IMR-90 (cell line): ENCODE data around the gene SHC1. TPM values are rescaled to one million over a fixed set of nuclear protein-coding genes. Genes with fewer than 3 reads are reported as not detected.
"Not testable (repeated sequence)": the region's sequence is repeated elsewhere in the genome, so short reads cannot be mapped to it uniquely, and the experiment has no call there.

Experiments used
- ATAC-seq: fragments of 200-7000 bp; cut with Tn5 transposase; 2 replicates; pipeline ENCODE4 v1.9.1; 2020; ENCODE audit warnings: low read depth, mild to moderate bottlenecking, moderate library complexity
- BruUV-seq: library from RNA; stranded (reverse); fragments of 400-500 nt; replicated peaks from 2 replicates; lab custom pipeline; 2021; lab: Mats Ljungman, UMichigan
- CTCF ChIA-PET: fragments of 300-600 bp; formaldehyde crosslinking; extraction: SDS; loops from one replicate; lab custom pipeline; 2021; ENCODE audit warnings: antibody characterized with exemption; lab: Yijun Ruan, JAX
- POLR2A ChIA-PET: fragments of 300-600 bp; sonication (Branson Sonifier 250); formaldehyde crosslinking; loops from one replicate; lab custom pipeline; 2022; ENCODE audit warnings: antibody characterized with exemption; ENCODE audit not compliant: unreplicated experiment; lab: Charles Lee
- DNase-seq: peaks from one replicate; pipeline ENCODE4 v3.0.0; 2013
- H2AFZ ChIP-seq: replicated peaks from 2 replicates; pipeline ENCODE3; 2013; ENCODE audit warnings: low read length, mild to moderate bottlenecking; ENCODE audit not compliant: poor library complexity
- H2AK5ac ChIP-seq: 2 replicates; pipeline ENCODE4 v1.6.1; 2013; ENCODE audit warnings: low read depth, low read length, inconsistent platforms
- H2AK9ac ChIP-seq: replicated peaks from 2 replicates; pipeline ENCODE3; 2013; ENCODE audit warnings: mild to moderate bottlenecking, low read depth, low read length, moderate library complexity; ENCODE audit not compliant: poor library complexity
- H2BK120ac ChIP-seq: 2 replicates; pipeline ENCODE4 v1.6.1; 2013; ENCODE audit warnings: low read depth, low read length, inconsistent platforms
- H2BK15ac ChIP-seq: 3 replicates; pipeline ENCODE4 v1.6.1; 2013; ENCODE audit warnings: low read depth, low read length, inconsistent platforms
- H2BK20ac ChIP-seq: 2 replicates; pipeline ENCODE4 v1.6.1; 2013; ENCODE audit warnings: low read depth, mild to moderate bottlenecking, inconsistent platforms, low read length, moderate library complexity
- H2BK5ac ChIP-seq: 2 replicates; pipeline ENCODE4 v1.6.1; 2013; ENCODE audit warnings: mild to moderate bottlenecking, low read depth, low read length, inconsistent platforms; ENCODE audit not compliant: poor library complexity, severe bottlenecking
- H3K14ac ChIP-seq: replicated peaks from 2 replicates; pipeline ENCODE4 v1.6.1; 2013; ENCODE audit warnings: low read depth, low read length, inconsistent platforms
- H3K18ac ChIP-seq: 2 replicates; pipeline ENCODE4 v1.6.1; 2013; ENCODE audit warnings: low read depth, low read length, control low read depth
- H3K23ac ChIP-seq: 2 replicates; pipeline ENCODE4 v1.6.1; 2013; ENCODE audit warnings: low read depth, low read length, inconsistent platforms
- H3K27ac ChIP-seq: 2 replicates; pipeline ENCODE4 v1.5.1; 2013; ENCODE audit warnings: mild to moderate bottlenecking, control low read depth, low read length; ENCODE audit not compliant: insufficient read depth
- H3K27me3 ChIP-seq: 2 replicates; pipeline ENCODE4 v1.6.1; 2013; ENCODE audit warnings: low read length; ENCODE audit not compliant: control insufficient read depth, insufficient read depth
- H3K36me3 ChIP-seq: 2 replicates; pipeline ENCODE4 v1.6.1; 2013; ENCODE audit warnings: low read length, mixed read lengths; ENCODE audit not compliant: control insufficient read depth, insufficient read depth
- H3K4ac ChIP-seq: 2 replicates; pipeline ENCODE4 v1.6.1; 2013; ENCODE audit warnings: low read depth, low read length, inconsistent platforms
- H3K4me1 ChIP-seq: 2 replicates; pipeline ENCODE4 v1.6.1; 2013; ENCODE audit warnings: low read length, mixed read lengths; ENCODE audit not compliant: control insufficient read depth, insufficient read depth
- H3K4me2 ChIP-seq: 2 replicates; pipeline ENCODE4 v1.6.1; 2013; ENCODE audit warnings: low read depth, mild to moderate bottlenecking, control low read depth, low read length, moderate library complexity
- H3K4me3 ChIP-seq: 2 replicates; pipeline ENCODE4 v1.5.1; 2013; ENCODE audit warnings: low read depth, mild to moderate bottlenecking, control low read depth, low read length, moderate library complexity; ENCODE audit not compliant: insufficient read depth
- H3K56ac ChIP-seq: 2 replicates; pipeline ENCODE4 v1.6.1; 2013; ENCODE audit warnings: low read length, inconsistent platforms; ENCODE audit not compliant: insufficient read depth; ENCODE audit errors: extremely low read depth
- H3K79me1 ChIP-seq, 2 experiments: 2 replicates each; pipeline ENCODE4 v1.6.1; 2013; ENCODE audit warnings: low read length in 2 of 2, inconsistent platforms in 1 of 2, low read depth in 1 of 2
- H3K9ac ChIP-seq: 2 replicates; pipeline ENCODE4 v1.6.1; 2013; ENCODE audit warnings: low read depth, low read length, control low read depth
- H3K9me1 ChIP-seq: 2 replicates; pipeline ENCODE4 v1.6.1; 2013; ENCODE audit warnings: low read length, inconsistent platforms; ENCODE audit not compliant: insufficient read depth
- H3K9me3 ChIP-seq: 2 replicates; pipeline ENCODE4 v1.6.1; 2013; ENCODE audit warnings: low read length; ENCODE audit not compliant: control insufficient read depth, insufficient read depth
- H4K20me1 ChIP-seq: 2 replicates; pipeline ENCODE4 v1.6.1; 2013; ENCODE audit warnings: low read length, inconsistent platforms; ENCODE audit not compliant: insufficient read depth
- H4K5ac ChIP-seq: 2 replicates; pipeline ENCODE4 v1.6.1; 2013; ENCODE audit warnings: mild to moderate bottlenecking, low read depth, low read length, control low read depth
- H4K8ac ChIP-seq, 2 experiments: 2 replicates each; pipeline ENCODE4 v1.6.1; 2013; ENCODE audit warnings: low read depth in 2 of 2, low read length in 2 of 2, control low read depth in 1 of 2, inconsistent platforms in 1 of 2
- H4K91ac ChIP-seq: 2 replicates; pipeline ENCODE4 v1.6.1; 2013; ENCODE audit warnings: low read depth, low read length, inconsistent platforms; ENCODE audit not compliant: insufficient read depth
- CEBPB ChIP-seq: IDR thresholded peaks from 2 replicates; pipeline ENCODE4 v1.6.1; 2012; ENCODE audit warnings: low read depth, low read length, improper control_type of control experiment
- POLR2A ChIP-seq: IDR thresholded peaks from 2 replicates; pipeline ENCODE4 v1.6.1; 2012; ENCODE audit warnings: mild to moderate bottlenecking, low read depth, low read length
- WGBS, 2 experiments: methylation state at CpG; one replicate each; pipeline versions ENCODE4 v1.1.5 to v1.1.7; 2013; ENCODE audit warnings: missing lambda C conversion rate in 2 of 2; ENCODE audit not compliant: insufficient read length in 1 of 2; ENCODE audit errors: extremely low coverage in 2 of 2; 5-methylcytosine and 5-hydroxymethylcytosine counted together
- dilution Hi-C: fragments of 300-500 bp; cut with HindIII; formaldehyde crosslinking; loops from one replicate; pipeline ENCODE4 v1.14.3; 2018; ENCODE audit warnings: low sequenced_read_pairs; ENCODE audit not compliant: unreplicated experiment
- in situ Hi-C: fragments of 300-500 bp; cut with MboI; formaldehyde crosslinking; loops from 3 replicates; pipeline ENCODE4 v1.14.3; 2019; ENCODE audit warnings: low sequenced_read_pairs, inconsistent platforms, mixed read lengths
- intact Hi-C: fragments of 100-400 bp; cut with micrococcal nuclease; formaldehyde crosslinking; loops from 2 replicates; pipeline ENCODE4 v1.10.0; 2022
- polyA plus RNA-seq, 3 experiments: library from polyadenylated mRNA; depleted of rRNA; stranded (reverse); fragments of >200 nt; gene quantifications; 2 replicates each; pipeline ENCODE4 v1.2.3, GENCODE V29; 2012; ENCODE audit warnings: low replicate concordance in 1 of 3
- total RNA-seq: library from RNA; depleted of rRNA; stranded (reverse); fragments of >200 nt; gene quantifications from 2 replicates; pipeline ENCODE4 v1.2.3, GENCODE V29; 2012

The SHC1 gene
- total and polyA plus RNA-seq, 2 of the 4 experiments (the other 2 are of a cell fraction): 352 to 355 TPM

GRCh38 chr1:154987326-154987725 is 16.8 kb upstream of the SHC1 start:
- H2BK20ac ChIP-seq: no peak overlapping the region
- DNase-seq (no peak), ATAC-seq (no peak)
- no peak overlapping the region for H2BK120ac ChIP-seq
- H3K79me1 ChIP-seq: peaks cover 27 to 66% of the 10 kb centered on the region in 2 experiments
- 0 out of 2 replicates have a peak, but pooled peaks cover 3% of the 10 kb centered on the region for H3K9me1 ChIP-seq
- no peak overlapping the region for H3K4ac ChIP-seq
- dilution Hi-C loops: no loop called here
- TF ChIP-seq POLR2A (no peak), CEBPB (peak; percentile 75)
- BruUV-seq: no TSS peak
- no peak overlapping the region for H3K18ac ChIP-seq
- H3K27me3 ChIP-seq: no peaks in the 10 kb centered on the region
- H3K9me3 ChIP-seq: no peaks in the 10 kb centered on the region
- H2BK5ac ChIP-seq: no peak overlapping the region
- no peak overlapping the region for H3K27ac ChIP-seq
- no peak overlapping the region for H4K5ac ChIP-seq
- H3K4me1 ChIP-seq: peaks cover 3% of the 10 kb centered on the region
- 70% methylated on average over 2 of the region's 6 CpGs; no CpG with 5 or more reads in 1 of the 2 experiments for WGBS, 2 experiments
- no peak overlapping the region for H2AK9ac ChIP-seq
- no peak overlapping the region for H4K91ac ChIP-seq
- no peak overlapping the region for H3K14ac ChIP-seq
- no peak overlapping the region for H3K9ac ChIP-seq
- peaks cover 28% of the 10 kb centered on the region for H3K36me3 ChIP-seq
- POLR2A ChIA-PET: no interaction called here
- H4K8ac ChIP-seq: no peak overlapping the region
- no peak overlapping the region for H3K4me2 ChIP-seq
- no peak overlapping the region for H3K23ac ChIP-seq
- H3K56ac ChIP-seq: no peak overlapping the region
- no peak overlapping the region for H3K4me3 ChIP-seq
- H2AK5ac ChIP-seq: no peak overlapping the region; the same call in 1 of the 2 replicates
- no peak overlapping the region for H2BK15ac ChIP-seq
- H2AFZ ChIP-seq: no peak overlapping the region
- CTCF ChIA-PET: interaction anchor here (0.8 kb wide), 1 partner anchor 98 kb away, joined by 3 read pairs; no protein-coding TSS in a partner anchor
- peaks cover 12% of the 10 kb centered on the region; the same call in 1 of the 2 replicates for H4K20me1 ChIP-seq
- intact Hi-C loops: no loop called here
- in situ Hi-C loops: no loop called here

DNA sequence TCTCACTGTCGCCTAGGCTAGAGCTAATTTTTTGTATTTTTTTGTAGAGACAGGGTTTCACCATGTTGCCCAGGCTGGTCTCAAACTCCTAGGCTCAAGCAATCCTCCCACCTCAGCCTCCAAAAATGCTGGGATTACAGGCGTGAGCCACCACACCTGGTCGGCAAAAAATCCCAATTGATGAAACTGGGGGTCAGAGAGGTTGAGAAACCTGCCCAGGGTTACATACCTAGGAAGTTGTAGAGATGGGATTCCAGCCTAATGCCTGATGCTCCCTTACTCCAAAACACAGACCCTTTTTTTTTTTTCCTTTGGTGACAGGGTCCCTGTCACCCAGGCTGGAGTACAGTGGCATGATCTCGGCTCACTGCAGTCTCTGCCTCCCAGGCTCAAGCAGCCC is 16.2 kb upstream of the SHC1 start:
- H2BK5ac ChIP-seq, H4K5ac ChIP-seq, H3K4me1 ChIP-seq, DNase-seq, H4K8ac ChIP-seq, ATAC-seq, H3K14ac ChIP-seq, H2BK15ac ChIP-seq, H3K4me2 ChIP-seq, H4K91ac ChIP-seq, in situ Hi-C loops, H3K18ac ChIP-seq, BruUV-seq, H3K9me3 ChIP-seq, H2AK9ac ChIP-seq, H2AFZ ChIP-seq, H3K56ac ChIP-seq, H3K4me3 ChIP-seq, H3K4ac ChIP-seq, H2BK120ac ChIP-seq, H2AK5ac ChIP-seq, intact Hi-C loops, H3K9ac ChIP-seq, H3K27ac ChIP-seq, H3K9me1 ChIP-seq, dilution Hi-C loops, H3K27me3 ChIP-seq, CTCF ChIA-PET, POLR2A ChIA-PET, H2BK20ac ChIP-seq, H3K23ac ChIP-seq: not testable (repeated sequence)
- Histone ChIP-seq H3K79me1 (peaks cover 27 to 68% of the 10 kb centered on the region in 2 experiments), H3K36me3 (peaks cover 28% of the 10 kb centered on the region), H4K20me1 (peaks cover 12% of the 10 kb centered on the region; the same call in 1 of the 2 replicates)
- no CpG with 5 or more reads among the region's 4 CpGs for WGBS, 2 experiments
